ENCODE data around the gene BARX2. TPM values are rescaled to one million over a fixed set of nuclear protein-coding genes. Genes with fewer than 3 reads are reported as not detected.

BARX2 gene
- total RNA-seq, 1 donor from 2014 or later: 0.55 TPM

DNA sequence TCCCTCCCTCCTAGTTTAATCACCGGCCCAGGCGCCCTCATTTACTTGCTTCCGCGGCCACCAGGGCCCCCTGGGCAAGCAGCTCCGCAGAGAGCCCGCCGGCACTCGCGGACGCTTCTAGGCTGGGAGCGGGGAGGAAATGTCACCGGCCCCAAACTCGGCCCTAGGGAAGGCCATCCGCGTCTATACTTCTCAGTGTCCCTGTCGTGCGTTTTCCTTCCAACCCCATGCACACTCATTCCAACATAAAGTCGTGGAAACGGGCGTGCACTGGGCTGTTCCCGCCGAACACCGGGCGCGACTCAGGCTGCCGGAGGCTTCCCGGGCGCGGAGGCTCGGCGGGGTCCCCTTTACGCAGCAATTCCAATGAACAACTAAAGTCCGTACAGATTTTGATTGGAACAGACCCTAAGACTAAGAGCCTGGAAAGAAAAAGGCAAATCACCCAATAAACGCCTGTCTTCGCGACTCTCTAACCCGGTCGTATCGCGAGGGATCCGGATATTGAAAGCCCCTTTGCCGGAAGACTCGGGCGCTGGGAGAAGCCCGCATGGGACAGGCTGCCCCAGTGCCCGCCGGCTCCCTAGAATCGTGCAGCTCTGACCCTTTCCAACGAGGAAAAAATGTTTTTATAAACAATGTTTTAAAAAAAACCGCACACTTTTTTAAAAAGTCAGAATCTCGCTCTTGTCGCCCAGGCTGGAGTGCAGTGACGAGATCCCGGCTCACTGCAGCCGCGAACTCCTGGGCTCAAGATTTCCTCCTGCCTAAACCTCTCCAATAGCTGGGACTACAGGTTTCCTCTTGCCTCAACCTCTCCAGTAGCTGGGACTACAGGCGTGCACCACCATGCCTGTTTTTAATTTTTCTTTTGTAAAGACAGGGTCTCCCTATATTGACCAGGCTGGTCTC, 1.3 kb upstream of the BARX2 start:
- no peak for DNase-seq (ENCODE audit: low spot score)

GRCh38 chr11:129374993-129375750, 476 bp upstream of the BARX2 start:
- DNase-seq (ENCODE audit: low spot score): no peak

- no peak for DNase-seq (ENCODE audit: low spot score)
These were observed 1.2 kb downstream of the BARX2 start for GRCh38 chr11:129376658-129377341.

- no peak for DNase-seq (ENCODE audit: low spot score)
These were observed 2.1 kb downstream of the BARX2 start for GRCh38 chr11:129377739-129378138.

DNA sequence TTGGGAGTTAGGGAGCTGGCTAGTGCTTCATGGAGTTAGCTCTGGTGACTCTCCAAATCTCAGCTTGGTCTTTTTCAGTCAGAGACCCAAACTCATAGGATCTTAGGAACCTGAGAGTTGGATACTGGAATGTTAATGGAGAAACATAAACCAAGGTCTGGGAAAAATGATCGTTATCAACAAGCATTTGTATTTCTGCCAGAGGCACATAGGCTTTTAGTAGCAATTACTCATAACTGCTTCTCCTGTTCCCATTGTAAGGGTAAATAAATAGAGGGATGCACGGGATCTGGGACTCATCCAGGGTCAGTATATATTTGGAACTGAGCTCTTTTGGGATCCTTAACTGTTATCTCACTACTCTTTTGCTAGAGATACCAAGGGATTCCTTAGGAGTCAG, 4.8 kb downstream of the BARX2 start:
- no peak for DNase-seq (ENCODE audit: low spot score)

- no peak for DNase-seq (ENCODE audit: low spot score)
These were observed 6.9 kb downstream of the BARX2 start for GRCh38 chr11:129382583-129382982.

- DNase-seq (ENCODE audit: low spot score): no peak
These were observed 7.4 kb downstream of the BARX2 start for GRCh38 chr11:129383060-129383459.

GRCh38 chr11:129383502-129383901, 7.9 kb downstream of the BARX2 start:
- DNase-seq (ENCODE audit: low spot score): no peak

DNA sequence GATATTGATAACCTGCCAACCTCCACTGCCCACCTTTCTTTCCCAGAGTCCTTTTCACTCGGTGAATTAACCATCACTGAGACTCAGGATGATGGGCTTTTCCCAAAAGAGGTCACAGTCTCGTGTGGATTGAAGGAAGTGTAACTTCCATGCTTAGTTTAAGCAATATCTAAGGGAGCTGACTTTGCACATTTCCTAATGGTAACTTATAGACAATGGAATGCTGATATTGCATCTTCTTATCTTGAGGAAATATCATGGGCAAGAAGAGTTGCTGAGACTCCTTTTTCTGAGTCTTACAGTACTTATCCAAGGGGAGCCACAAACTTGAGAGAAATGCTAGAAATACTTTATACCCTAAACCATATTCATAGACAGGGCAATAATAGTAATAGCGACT, 8.8 kb downstream of the BARX2 start:
- no peak for DNase-seq (ENCODE audit: low spot score)

DNA sequence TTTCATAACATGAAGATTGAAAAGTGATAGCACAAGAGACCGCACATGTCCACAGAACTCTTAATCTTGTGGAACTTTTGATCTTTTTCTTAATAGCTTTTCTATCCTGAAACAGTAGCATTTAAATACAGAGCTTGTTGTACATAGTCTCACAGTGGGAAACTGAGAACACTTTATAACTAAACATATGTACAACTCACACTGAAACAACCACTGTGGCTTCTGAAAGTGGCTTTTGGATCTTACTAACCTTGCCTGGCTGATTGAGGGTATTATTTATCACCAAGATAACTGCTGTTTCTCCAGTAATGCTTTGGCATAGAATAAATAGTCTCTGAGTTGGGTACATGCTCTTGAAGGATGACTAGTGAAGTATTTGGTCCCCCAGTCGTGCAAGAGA, 10.2 kb downstream of the BARX2 start:
- DNase-seq (ENCODE audit: low spot score): no peak

- no peak for DNase-seq (ENCODE audit: low spot score)
These were observed 11.2 kb downstream of the BARX2 start for GRCh38 chr11:129386795-129387397.

GRCh38 chr11:129387434-129387833, 11.8 kb downstream of the BARX2 start:
- DNase-seq (ENCODE audit: low spot score): no peak

DNA sequence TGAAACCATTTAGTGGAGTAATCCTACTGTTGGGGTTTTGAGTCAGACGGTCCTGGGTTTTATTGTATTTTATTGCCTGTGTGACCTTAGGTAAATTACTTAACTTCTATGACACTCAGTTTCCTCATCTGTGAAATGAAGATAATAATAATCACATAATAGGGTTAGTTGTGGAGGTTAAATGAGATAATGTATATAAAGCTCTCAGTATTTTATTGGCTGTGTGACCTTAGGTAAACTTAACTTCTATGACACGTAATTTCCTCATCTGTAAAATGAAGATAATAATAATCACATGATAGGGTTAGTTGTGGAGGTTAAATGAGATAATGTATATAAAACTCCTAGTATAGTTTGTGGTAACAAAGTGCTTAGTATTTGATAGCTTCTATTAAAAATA, 13.2 kb downstream of the BARX2 start:
- DNase-seq (ENCODE audit: low spot score): no peak

DNA sequence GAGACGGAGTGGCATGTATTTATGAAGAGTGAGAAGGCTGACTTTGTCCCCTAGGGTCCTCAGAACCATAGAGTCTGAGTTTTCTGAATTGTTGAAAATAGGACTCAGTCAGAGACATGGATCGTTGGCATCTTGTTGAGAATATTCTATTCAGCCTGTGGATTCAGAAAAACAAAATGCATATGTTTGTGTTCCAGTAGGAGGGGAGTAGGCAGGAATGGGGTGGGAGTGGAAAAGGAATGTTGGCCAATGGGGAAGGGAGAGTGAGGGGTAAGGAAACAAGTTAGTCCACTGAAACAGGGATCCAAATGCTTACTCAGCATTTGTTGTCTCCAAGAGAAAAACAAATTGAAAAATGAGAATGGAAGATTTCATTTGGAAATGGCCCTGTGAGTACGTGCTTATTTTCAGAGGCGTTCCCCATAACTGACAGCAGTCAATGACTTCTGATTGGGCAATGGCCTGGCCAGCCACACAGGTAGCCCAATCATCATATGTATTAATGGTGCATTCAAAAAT, 14.7 kb downstream of the BARX2 start:
- DNase-seq (ENCODE audit: low spot score): no peak

DNA sequence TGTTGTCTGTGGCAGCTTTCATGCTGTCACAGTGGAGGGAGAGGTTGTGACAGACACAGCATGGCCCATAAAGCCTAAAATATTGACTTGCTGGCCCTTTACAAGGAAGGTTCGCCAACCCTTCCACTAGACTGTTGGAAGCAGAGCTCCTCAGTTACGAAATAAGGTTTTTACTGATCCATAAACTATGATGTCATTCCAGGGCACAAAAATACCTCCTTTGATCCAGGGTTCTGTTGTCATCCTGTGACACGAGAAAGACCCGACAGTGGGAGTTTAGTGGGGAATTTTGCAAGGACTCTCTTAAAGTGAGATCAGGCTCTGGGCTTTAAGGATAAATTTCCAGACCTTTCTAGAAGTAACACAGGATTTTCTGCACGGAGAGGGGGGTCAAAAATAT, 15.7 kb downstream of the BARX2 start:
- no peak for DNase-seq (ENCODE audit: low spot score)

- DNase-seq (ENCODE audit: low spot score): no peak
These were observed 16.2 kb downstream of the BARX2 start for GRCh38 chr11:129391821-129392220.

- no peak for DNase-seq (ENCODE audit: low spot score)
These were observed 17.3 kb downstream of the BARX2 start for GRCh38 chr11:129392995-129393394.

DNA sequence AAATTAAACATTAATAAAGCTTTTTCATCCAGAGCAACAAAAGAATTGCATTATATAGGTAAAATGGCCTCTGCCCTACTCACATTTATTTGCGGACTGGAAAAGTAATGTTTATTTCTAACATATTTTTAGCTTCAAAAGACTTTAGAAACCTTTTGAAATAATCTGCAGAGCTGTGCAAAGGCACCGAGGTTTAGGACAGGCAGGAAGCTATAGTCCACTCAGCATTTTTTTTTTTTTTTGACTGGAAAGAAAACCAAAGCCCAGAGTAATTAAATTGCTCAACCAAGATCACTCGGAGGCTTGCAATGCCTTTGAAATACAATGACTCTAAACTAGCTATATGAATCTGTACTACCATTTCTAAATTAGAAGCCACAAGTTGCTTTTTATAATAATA, 19.1 kb downstream of the BARX2 start:
- DNase-seq (ENCODE audit: low spot score): no peak

DNA sequence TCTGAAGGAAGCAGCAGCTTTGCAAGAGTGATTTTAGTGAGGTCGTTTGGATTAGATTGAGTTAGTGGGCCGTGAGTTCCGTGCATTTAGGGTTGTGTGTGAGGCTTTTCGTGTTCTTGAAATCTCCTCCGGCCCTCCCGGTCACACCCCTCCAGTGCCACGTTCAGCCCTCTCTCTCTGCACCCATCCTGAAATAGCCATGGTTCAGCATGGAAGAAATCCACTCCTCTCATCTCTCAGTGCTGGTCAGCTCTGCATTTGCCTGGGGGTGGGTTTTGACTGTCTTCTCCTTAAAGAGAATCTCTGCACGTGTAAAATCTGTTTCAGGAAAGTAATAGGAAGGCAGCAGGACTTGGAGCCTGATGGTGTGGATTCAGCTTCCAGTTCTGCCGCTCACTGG, 19.8 kb downstream of the BARX2 start:
- no peak for DNase-seq (ENCODE audit: low spot score)

- DNase-seq (ENCODE audit: low spot score): no peak
These were observed 20.2 kb downstream of the BARX2 start for GRCh38 chr11:129395883-129396282.

DNA sequence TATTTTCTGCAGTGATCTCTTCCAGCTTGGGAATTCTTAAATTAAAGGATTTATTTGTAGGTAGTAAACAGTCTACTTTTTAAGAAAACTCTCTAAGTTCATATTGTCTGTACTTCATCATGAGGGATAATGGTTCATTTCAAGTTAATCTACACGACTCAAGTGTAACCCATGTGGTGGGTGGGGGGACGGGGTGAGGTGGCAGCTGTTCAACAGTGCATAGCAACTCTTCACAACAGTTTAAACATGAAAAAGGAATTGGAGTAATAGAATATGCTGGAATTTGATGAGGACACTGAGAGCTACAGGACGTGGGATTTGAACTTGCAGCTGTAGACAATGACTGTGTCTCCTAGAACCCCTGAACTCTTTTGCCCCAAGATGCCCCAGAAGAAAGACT, 20.8 kb downstream of the BARX2 start:
- no peak for DNase-seq (ENCODE audit: low spot score)
